H9 (cell line): ENCODE data around the gene SLC35F3. TPM values are rescaled to one million over a fixed set of nuclear protein-coding genes. Genes with fewer than 3 reads are reported as not detected.
"Not testable (repeated sequence)": the region's sequence is repeated elsewhere in the genome, so short reads cannot be mapped to it uniquely, and the experiment has no call there.

ENCODE experiments used
- DNase-seq: peaks from one replicate; pipeline ENCODE4 v3.0.0-alpha.2; 2017
- H2AFZ ChIP-seq: one replicate; pipeline ENCODE4 v1.6.1; 2013; ENCODE audit warnings: mild to moderate bottlenecking, low read length, control low read depth, moderate library complexity
- H2AK5ac ChIP-seq: 2 replicates; pipeline ENCODE4 v1.6.1; 2013; ENCODE audit warnings: low read length, control low read depth, mixed read lengths; ENCODE audit not compliant: insufficient read length
- H2BK120ac ChIP-seq: one replicate; pipeline ENCODE4 v1.6.1; 2013; ENCODE audit warnings: low read depth, mild to moderate bottlenecking, low read length, control low read depth, inconsistent platforms; ENCODE audit not compliant: poor library complexity, severe bottlenecking
- H2BK12ac ChIP-seq: 2 replicates; pipeline ENCODE4 v1.6.1; 2013; ENCODE audit warnings: low read length, control low read depth, mixed read lengths, low read depth; ENCODE audit not compliant: insufficient read length
- H2BK15ac ChIP-seq: 2 replicates; pipeline ENCODE4 v1.6.1; 2013; ENCODE audit warnings: low read depth, low read length, control low read depth
- H2BK20ac ChIP-seq: one replicate; pipeline ENCODE4 v1.6.1; 2013; ENCODE audit warnings: low read depth, mild to moderate bottlenecking, low read length, control low read depth, inconsistent platforms; ENCODE audit not compliant: poor library complexity, severe bottlenecking
- H2BK5ac ChIP-seq: 2 replicates; pipeline ENCODE4 v1.6.1; 2013; ENCODE audit warnings: low read length, control low read depth, mixed read lengths; ENCODE audit not compliant: insufficient read length
- H3K14ac ChIP-seq: 2 replicates; pipeline ENCODE4 v1.6.1; 2013; ENCODE audit warnings: low read length, control low read depth; ENCODE audit not compliant: insufficient read depth
- H3K18ac ChIP-seq: 2 replicates; pipeline ENCODE4 v1.6.1; 2013; ENCODE audit warnings: low read depth, mild to moderate bottlenecking, mixed read lengths, low read length, control low read depth; ENCODE audit not compliant: insufficient read length
- H3K23ac ChIP-seq: 2 replicates; pipeline ENCODE4 v1.6.1; 2013; ENCODE audit warnings: low read length, control low read depth, mixed read lengths, low read depth; ENCODE audit not compliant: insufficient read length
- H3K23me2 ChIP-seq: 2 replicates; pipeline ENCODE4 v1.6.1; 2013; ENCODE audit warnings: low read depth, mild to moderate bottlenecking, mixed read lengths, low read length, control low read depth; ENCODE audit not compliant: insufficient read length, poor library complexity, severe bottlenecking
- H3K27ac ChIP-seq: 2 replicates; pipeline ENCODE4 v1.5.1; 2013; ENCODE audit warnings: low read length, control low read depth, mixed read lengths, low read depth; ENCODE audit not compliant: insufficient read length
- H3K27me3 ChIP-seq: 2 replicates; pipeline ENCODE4 v1.6.1; 2013; ENCODE audit warnings: low read length, control low read depth, inconsistent platforms; ENCODE audit not compliant: insufficient read depth
- H3K4ac ChIP-seq: 2 replicates; pipeline ENCODE4 v1.6.1; 2013; ENCODE audit warnings: low read depth, mild to moderate bottlenecking, control low read depth, inconsistent platforms, low read length, moderate library complexity
- H3K4me1 ChIP-seq: 2 replicates; pipeline ENCODE4 v1.6.1; 2013; ENCODE audit warnings: low read length, control low read depth, inconsistent platforms; ENCODE audit not compliant: insufficient read depth
- H3K4me2 ChIP-seq: 2 replicates; pipeline ENCODE4 v1.6.1; 2013; ENCODE audit warnings: low read length, control low read depth, mixed read lengths; ENCODE audit not compliant: insufficient read length, insufficient read depth
- H3K56ac ChIP-seq: 2 replicates; pipeline ENCODE4 v1.6.1; 2013; ENCODE audit warnings: low read depth, mild to moderate bottlenecking, mixed read lengths, low read length, control low read depth; ENCODE audit not compliant: insufficient read length
- H3K79me1 ChIP-seq: 2 replicates; pipeline ENCODE4 v1.6.1; 2013; ENCODE audit warnings: low read depth, mild to moderate bottlenecking, moderate library complexity, low read length, control low read depth, inconsistent platforms; ENCODE audit not compliant: insufficient read depth, poor library complexity, severe bottlenecking
- H3K79me2 ChIP-seq: 2 replicates; pipeline ENCODE4 v1.6.1; 2013; ENCODE audit warnings: low read length, control low read depth, inconsistent platforms; ENCODE audit not compliant: insufficient read depth
- H3K9ac ChIP-seq: 2 replicates; pipeline ENCODE4 v1.6.1; 2013; ENCODE audit warnings: low read length, control low read depth, mixed read lengths; ENCODE audit not compliant: insufficient read length; ENCODE audit errors: extremely low read depth
- H3K9me3 ChIP-seq: one replicate; pipeline ENCODE4 v1.6.1; 2013; ENCODE audit warnings: low read depth, low read length, inconsistent platforms; ENCODE audit not compliant: control insufficient read depth
- H3T11ph ChIP-seq: one replicate; pipeline ENCODE4 v1.6.1; 2013; ENCODE audit warnings: mild to moderate bottlenecking, low read length, control low read depth, inconsistent platforms
- H4K20me1 ChIP-seq: one replicate; pipeline ENCODE4 v1.6.1; 2013; ENCODE audit not compliant: control insufficient read depth, insufficient read length, insufficient read depth
- H4K5ac ChIP-seq: 2 replicates; pipeline ENCODE4 v1.6.1; 2013; ENCODE audit warnings: low read depth, mild to moderate bottlenecking, mixed read lengths, low read length, control low read depth; ENCODE audit not compliant: insufficient read length
- H4K8ac ChIP-seq: replicated peaks from 2 replicates; pipeline ENCODE4 v1.6.1; 2013; ENCODE audit warnings: low read length, control low read depth, mixed read lengths, low read depth; ENCODE audit not compliant: insufficient read length
- H4K91ac ChIP-seq: 2 replicates; pipeline ENCODE4 v1.6.1; 2013; ENCODE audit warnings: low read depth, mild to moderate bottlenecking, moderate library complexity, mixed read lengths, low read length, control low read depth; ENCODE audit not compliant: insufficient read length
- H3K27ac Mint-ChIP-seq, 3 experiments: 2 replicates in 2 of 3; 3 replicates in 1 of 3; pipeline ENCODE4 v1.8.0; 2020 to 2021; ENCODE audit warnings: mixed read lengths in 3 of 3, mild to moderate bottlenecking in 1 of 3, moderate library complexity in 1 of 3
- H3K27me3 Mint-ChIP-seq: 2 replicates; pipeline ENCODE4 v1.8.0; 2021; ENCODE audit warnings: low read depth, mild to moderate bottlenecking, moderate library complexity, mixed read lengths
- H3K36me3 Mint-ChIP-seq, 3 experiments: 2 replicates in 2 of 3; 3 replicates in 1 of 3; pipeline ENCODE4 v1.8.0; 2020 to 2021; ENCODE audit warnings: low read depth in 3 of 3, mixed read lengths in 3 of 3; ENCODE audit not compliant: insufficient read depth in 1 of 3
- H3K4me1 Mint-ChIP-seq, 2 experiments: 2 replicates each; pipeline ENCODE4 v1.8.0; 2020; ENCODE audit warnings: mixed read lengths in 2 of 2
- H3K4me3 Mint-ChIP-seq, 2 experiments: 2 replicates in 1 of 2; 3 replicates in 1 of 2; pipeline ENCODE4 v1.8.0; 2020 to 2021; ENCODE audit warnings: mild to moderate bottlenecking in 2 of 2, mixed read lengths in 2 of 2, moderate library complexity in 1 of 2
- H3K9me3 Mint-ChIP-seq, 2 experiments: 2 replicates in 1 of 2; 3 replicates in 1 of 2; pipeline ENCODE4 v1.8.0; 2020; ENCODE audit warnings: mild to moderate bottlenecking in 2 of 2, mixed read lengths in 2 of 2, moderate library complexity in 1 of 2
- WGBS: extraction: QIAGEN DNeasy Blood & Tissue Kit; methylation state at CpG from one replicate; pipeline ENCODE4 v1.1.7; 2013; ENCODE audit warnings: missing lambda C conversion rate, low lambda C conversion rate, mixed read lengths; ENCODE audit not compliant: insufficient read length; ENCODE audit errors: extremely low coverage; 5-methylcytosine and 5-hydroxymethylcytosine counted together
- total RNA-seq: library from RNA; stranded (reverse); gene quantifications from 2 replicates; pipeline ENCODE4 v1.2.1, GENCODE V29; 2021
- TF ChIP-seq, protein P1 (sequence below): fragments of 200-600 bp; sonication (generic); conservative IDR thresholded peaks from 3 replicates; pipeline ENCODE4 v1.8.0; 2021; ENCODE audit warnings: antibody characterized with exemption, mild to moderate bottlenecking

SLC35F3 gene
- total RNA-seq, 1 experiment from 2014 or later = 0.81 TPM

DNA sequence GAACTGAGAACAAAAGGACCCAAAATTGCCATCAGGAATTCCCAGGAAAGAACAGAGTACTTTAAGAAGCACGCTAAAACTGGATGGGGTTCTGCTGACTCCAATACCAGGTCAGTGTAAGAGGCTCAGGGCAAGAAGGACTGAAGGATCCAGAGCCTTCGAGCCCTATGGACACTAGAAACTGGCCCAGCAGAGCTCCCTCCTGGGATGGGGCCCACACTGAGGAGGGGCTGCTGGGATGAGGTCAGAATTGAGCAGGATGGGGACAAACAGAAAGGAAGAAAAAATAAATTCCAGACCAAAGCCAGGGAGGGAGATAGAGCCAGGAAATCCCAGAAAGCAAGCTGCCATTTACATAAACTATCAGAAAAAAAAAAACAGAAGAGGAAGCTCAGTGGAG is 246.4 kb downstream of the SLC35F3 start:
- Mint-ChIP-seq H3K4me1 (peaks cover 4% of the 10 kb centered on the region in 2 experiments), H3K36me3 (no peaks in the 10 kb centered on the region), H3K9me3 (peaks cover 3 to 8% of the 10 kb centered on the region in 2 experiments; a peak in 4 of 5 replicates), H3K27me3 (no peaks in the 10 kb centered on the region; the same call in 1 of the 2 replicates), H3K4me3 (no peak overlapping the region), H3K27ac (peak overlapping the region in 1 of 3 experiments; percentile 12; a peak in 2 of 7 replicates)
- no peak overlapping the region for H2BK20ac ChIP-seq
- H3K23ac ChIP-seq = no peak overlapping the region
- H4K20me1 ChIP-seq = no peaks in the 10 kb centered on the region
- no CpG with 5 or more reads among the region's 2 CpGs for WGBS
- H3K79me1 ChIP-seq = no peaks in the 10 kb centered on the region
- H3T11ph ChIP-seq = no peak overlapping the region
- H3K4me2 ChIP-seq = no peak overlapping the region
- no peaks in the 10 kb centered on the region for H3K9me3 ChIP-seq
- no peaks in the 10 kb centered on the region for H3K23me2 ChIP-seq
- H3K27ac ChIP-seq = no peak overlapping the region
- DNase-seq = no peak
- H2AFZ ChIP-seq = no peak overlapping the region
- TF ChIP-seq, protein P1, sequence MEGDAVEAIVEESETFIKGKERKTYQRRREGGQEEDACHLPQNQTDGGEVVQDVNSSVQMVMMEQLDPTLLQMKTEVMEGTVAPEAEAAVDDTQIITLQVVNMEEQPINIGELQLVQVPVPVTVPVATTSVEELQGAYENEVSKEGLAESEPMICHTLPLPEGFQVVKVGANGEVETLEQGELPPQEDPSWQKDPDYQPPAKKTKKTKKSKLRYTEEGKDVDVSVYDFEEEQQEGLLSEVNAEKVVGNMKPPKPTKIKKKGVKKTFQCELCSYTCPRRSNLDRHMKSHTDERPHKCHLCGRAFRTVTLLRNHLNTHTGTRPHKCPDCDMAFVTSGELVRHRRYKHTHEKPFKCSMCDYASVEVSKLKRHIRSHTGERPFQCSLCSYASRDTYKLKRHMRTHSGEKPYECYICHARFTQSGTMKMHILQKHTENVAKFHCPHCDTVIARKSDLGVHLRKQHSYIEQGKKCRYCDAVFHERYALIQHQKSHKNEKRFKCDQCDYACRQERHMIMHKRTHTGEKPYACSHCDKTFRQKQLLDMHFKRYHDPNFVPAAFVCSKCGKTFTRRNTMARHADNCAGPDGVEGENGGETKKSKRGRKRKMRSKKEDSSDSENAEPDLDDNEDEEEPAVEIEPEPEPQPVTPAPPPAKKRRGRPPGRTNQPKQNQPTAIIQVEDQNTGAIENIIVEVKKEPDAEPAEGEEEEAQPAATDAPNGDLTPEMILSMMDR = no peak
- no peak overlapping the region for H4K5ac ChIP-seq
- H2BK12ac ChIP-seq = no peak overlapping the region
- H3K4me1 ChIP-seq = no peaks in the 10 kb centered on the region
- no peak overlapping the region for H3K18ac ChIP-seq
- H3K79me2 ChIP-seq = no peaks in the 10 kb centered on the region
- H4K8ac ChIP-seq = no peak overlapping the region
- H3K4ac ChIP-seq = no peak overlapping the region
- no peak overlapping the region for H2BK120ac ChIP-seq
- H3K27me3 ChIP-seq = no peaks in the 10 kb centered on the region
- no peak overlapping the region for H2AK5ac ChIP-seq
- no peak overlapping the region for H2BK5ac ChIP-seq
- no peak overlapping the region for H2BK15ac ChIP-seq
- no peak overlapping the region for H3K56ac ChIP-seq
- no peak overlapping the region for H3K9ac ChIP-seq
- H4K91ac ChIP-seq = no peak overlapping the region
- no peak overlapping the region for H3K14ac ChIP-seq

GRCh38 chr1:234152344-234152743 is 247.9 kb downstream of the SLC35F3 start:
- H2BK15ac ChIP-seq, H3K4me2 ChIP-seq, H3K14ac ChIP-seq, H3K4ac ChIP-seq, DNase-seq, H4K5ac ChIP-seq, H3K36me3 Mint-ChIP-seq, H2AK5ac ChIP-seq, H3K27ac Mint-ChIP-seq, H3K9me3 Mint-ChIP-seq, H3K56ac ChIP-seq, H2BK5ac ChIP-seq, H3K27me3 Mint-ChIP-seq, H3K9ac ChIP-seq, H3K79me2 ChIP-seq, H3K9me3 ChIP-seq, H4K8ac ChIP-seq, H2BK20ac ChIP-seq, H2BK120ac ChIP-seq, H3K23me2 ChIP-seq, H3T11ph ChIP-seq, H3K79me1 ChIP-seq, H4K20me1 ChIP-seq, H3K4me1 Mint-ChIP-seq, H4K91ac ChIP-seq, H3K23ac ChIP-seq, H3K27me3 ChIP-seq, H3K27ac ChIP-seq, H3K4me3 Mint-ChIP-seq, H3K4me1 ChIP-seq, H2BK12ac ChIP-seq, H3K18ac ChIP-seq, H2AFZ ChIP-seq: not testable (repeated sequence)
- WGBS = no CpG with 5 or more reads among the region's 4 CpGs
